GM12878 (cell line): ENCODE results near the gene SF3A1. TPM values are rescaled to one million over a fixed set of nuclear protein-coding genes. Genes with fewer than 3 reads are reported as not detected.
A peak's percentile ranks its signal among the peaks of the same experiment; 100 is the strongest.

Experiments
- BCL11A ChIP-seq: IDR thresholded peaks from 2 replicates; pipeline ENCODE4 v1.6.1; 2011; ENCODE audit warnings: low read depth, low read length
- BCLAF1 ChIP-seq: fragments of 450-650 bp; IDR thresholded peaks from 2 replicates; pipeline ENCODE4 v1.6.1; 2017; ENCODE audit warnings: antibody characterized with exemption, mild to moderate bottlenecking, moderate library complexity
- BRCA1 ChIP-seq: IDR thresholded peaks from 2 replicates; pipeline ENCODE4 v1.6.1; 2011; ENCODE audit warnings: low read depth, low read length, improper control_type of control experiment
- CBFB ChIP-seq: IDR thresholded peaks from 2 replicates; pipeline ENCODE4 v1.6.1; 2016; ENCODE audit warnings: antibody characterized with exemption, low read depth
- CBX3 ChIP-seq: fragments of 200-600 bp; sonication (generic); IDR thresholded peaks from 2 replicates; pipeline ENCODE4 v1.6.1; 2016; ENCODE audit warnings: low read depth, borderline replicate concordance
- CEBPB ChIP-seq, 2 experiments: fragments of 150-350 bp in 1 of 2; IDR thresholded peaks; 2 replicates each; pipeline ENCODE4 v1.6.1; 2012 to 2014; ENCODE audit warnings: low read depth in 2 of 2, low read length in 2 of 2, borderline replicate concordance in 1 of 2, inconsistent platforms in 1 of 2
- DPF2 ChIP-seq: fragments of 450-650 bp; IDR thresholded peaks from 2 replicates; pipeline ENCODE4 v1.6.1; 2017; ENCODE audit warnings: mild to moderate bottlenecking
- ESRRA ChIP-seq: IDR thresholded peaks from 2 replicates; pipeline ENCODE4 v1.6.1; 2012; ENCODE audit warnings: mild to moderate bottlenecking, low read length, improper control_type of control experiment
- FOS ChIP-seq: IDR thresholded peaks from 3 replicates; pipeline ENCODE4 v1.6.1; 2011; ENCODE audit warnings: borderline replicate concordance; ENCODE audit not compliant: insufficient read length; ENCODE audit errors: extremely low read depth
- HCFC1 ChIP-seq: fragments of 150-350 bp; IDR thresholded peaks from 2 replicates; pipeline ENCODE4 v1.6.1; 2014; ENCODE audit warnings: low read length
- MXI1 ChIP-seq: fragments of 150-350 bp; IDR thresholded peaks from 2 replicates; pipeline ENCODE4 v1.6.1; 2011; ENCODE audit warnings: low read depth, mild to moderate bottlenecking, inconsistent platforms, low read length, improper control_type of control experiment
- NFIC ChIP-seq: IDR thresholded peaks from 2 replicates; pipeline ENCODE4 v1.6.1; 2012; ENCODE audit warnings: low read depth, mild to moderate bottlenecking, inconsistent platforms, low read length, moderate library complexity
- SMAD1 ChIP-seq: fragments of 450-650 bp; IDR thresholded peaks from 2 replicates; pipeline ENCODE4 v1.6.1; 2018; ENCODE audit warnings: mild to moderate bottlenecking, low read depth; ENCODE audit not compliant: partially characterized antibody
- TARDBP ChIP-seq: IDR thresholded peaks from 2 replicates; pipeline ENCODE4 v1.6.1; 2016; ENCODE audit warnings: borderline replicate concordance
- TBL1XR1 ChIP-seq: IDR thresholded peaks from 2 replicates; pipeline ENCODE4 v1.6.1; 2012; ENCODE audit warnings: low read depth, low read length, improper control_type of control experiment
- ZBED1 ChIP-seq: IDR thresholded peaks from 2 replicates; pipeline ENCODE4 v1.6.1; 2016; ENCODE audit warnings: borderline replicate concordance
- ZSCAN29 ChIP-seq: fragments of 450-650 bp; IDR thresholded peaks from 2 replicates; pipeline ENCODE4 v1.6.1; 2017; ENCODE audit warnings: mild to moderate bottlenecking, moderate library complexity
- polyA plus RNA-seq, 11 experiments: library from polyadenylated mRNA; depleted of rRNA in 4 of 11; unstranded in 6 of 11; stranded (reverse) in 5 of 11; fragments of >200 nt; fragmentation: Nextera tagmentation in 4 of 11; fragmentation: Illumina TruSeq in 1 of 11; extraction: Ambion mirVana in 4 of 11; extraction: Trizol in 1 of 11; gene quantifications; 1 replicate in 1 of 11; 2 replicates in 10 of 11; pipeline versions ENCODE4 v1.2.1 to v1.2.3, GENCODE V29; 2011 to 2016; ENCODE audit warnings: inconsistent platforms in 2 of 11, missing spikeins in 2 of 11, low read depth in 1 of 11
- total RNA-seq, 4 experiments: library from RNA; depleted of rRNA in 3 of 4; stranded (reverse); fragments of >200 nt in 3 of 4; fragmentation: Illumina TruSeq in 1 of 4; extraction: Trizol in 1 of 4; gene quantifications; 2 replicates each; pipeline versions ENCODE4 v1.2.1 to v1.2.3, GENCODE V29; 2013 to 2021
- TF ChIP-seq, protein P1 (sequence below): fragments of 450-650 bp; IDR thresholded peaks from 2 replicates; pipeline ENCODE4 v1.6.1; 2016; ENCODE audit warnings: mild to moderate bottlenecking, moderate library complexity, borderline replicate concordance
- TF ChIP-seq, protein P2 (sequence below), 3 experiments: IDR thresholded peaks in 2 of 3; conservative IDR thresholded peaks in 1 of 3; 2 replicates each; pipeline ENCODE4 v1.5.1; 2011; ENCODE audit warnings: low read depth in 3 of 3, low read length in 3 of 3, mild to moderate bottlenecking in 3 of 3, control low read depth in 2 of 3, moderate library complexity in 2 of 3, inconsistent platforms in 1 of 3, mixed read lengths in 1 of 3; ENCODE audit not compliant: control insufficient read depth in 2 of 3, insufficient read depth in 1 of 3; ENCODE audit errors: extremely low read depth in 1 of 3
- TF ChIP-seq, protein P3 (sequence below): fragments of 450-650 bp; IDR thresholded peaks from 2 replicates; pipeline ENCODE4 v1.6.1; 2017; ENCODE audit warnings: mild to moderate bottlenecking, low read depth, inconsistent platforms; ENCODE audit not compliant: poor library complexity, severe bottlenecking

SF3A1 gene
- total and polyA plus RNA-seq, 10 of the 15 experiments (the other 5 are each of a cell fraction or from before 2014, with no cell fraction given), result 10.4 to 239 (median 46.0) TPM

DNA sequence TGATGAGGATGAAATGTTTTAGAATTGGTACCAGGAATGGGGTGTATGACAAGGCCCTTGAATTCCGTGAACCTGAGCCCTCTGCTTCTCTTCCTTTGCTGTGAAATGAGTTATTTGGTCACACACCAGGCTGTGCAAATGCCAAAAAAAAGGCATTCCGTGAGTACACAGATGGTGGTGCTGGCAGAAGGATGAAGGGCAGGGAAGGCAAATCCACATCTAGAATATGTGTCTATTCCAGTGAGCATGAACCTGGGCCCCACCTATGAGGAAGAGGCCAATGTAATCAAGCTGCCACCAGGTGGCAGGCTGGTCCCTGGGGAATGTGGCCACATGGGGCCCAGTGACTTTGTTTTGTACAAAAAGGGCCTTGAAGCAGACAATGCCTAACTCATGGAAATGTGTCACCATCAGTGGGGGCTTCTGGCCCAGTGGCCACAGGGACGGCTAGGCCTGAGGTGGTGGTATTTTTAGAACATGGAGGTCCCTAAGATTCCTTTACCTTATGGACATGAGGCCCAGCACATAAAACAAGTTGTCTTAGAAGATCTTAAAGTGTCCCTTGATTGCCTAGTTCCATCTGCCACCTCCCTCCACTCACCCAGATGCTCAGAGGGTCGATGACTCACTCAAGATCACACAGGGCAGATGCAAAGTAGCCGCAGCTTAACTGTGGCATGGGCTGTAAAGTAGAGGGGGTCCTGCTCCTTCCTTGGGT, 34.4 kb upstream of the SF3A1 start (continued):
- TF ChIP-seq MXI1, result no peak; the same call in 1 of the 2 replicates
- TF ChIP-seq TARDBP, result no peak
- TF ChIP-seq, protein P1, sequence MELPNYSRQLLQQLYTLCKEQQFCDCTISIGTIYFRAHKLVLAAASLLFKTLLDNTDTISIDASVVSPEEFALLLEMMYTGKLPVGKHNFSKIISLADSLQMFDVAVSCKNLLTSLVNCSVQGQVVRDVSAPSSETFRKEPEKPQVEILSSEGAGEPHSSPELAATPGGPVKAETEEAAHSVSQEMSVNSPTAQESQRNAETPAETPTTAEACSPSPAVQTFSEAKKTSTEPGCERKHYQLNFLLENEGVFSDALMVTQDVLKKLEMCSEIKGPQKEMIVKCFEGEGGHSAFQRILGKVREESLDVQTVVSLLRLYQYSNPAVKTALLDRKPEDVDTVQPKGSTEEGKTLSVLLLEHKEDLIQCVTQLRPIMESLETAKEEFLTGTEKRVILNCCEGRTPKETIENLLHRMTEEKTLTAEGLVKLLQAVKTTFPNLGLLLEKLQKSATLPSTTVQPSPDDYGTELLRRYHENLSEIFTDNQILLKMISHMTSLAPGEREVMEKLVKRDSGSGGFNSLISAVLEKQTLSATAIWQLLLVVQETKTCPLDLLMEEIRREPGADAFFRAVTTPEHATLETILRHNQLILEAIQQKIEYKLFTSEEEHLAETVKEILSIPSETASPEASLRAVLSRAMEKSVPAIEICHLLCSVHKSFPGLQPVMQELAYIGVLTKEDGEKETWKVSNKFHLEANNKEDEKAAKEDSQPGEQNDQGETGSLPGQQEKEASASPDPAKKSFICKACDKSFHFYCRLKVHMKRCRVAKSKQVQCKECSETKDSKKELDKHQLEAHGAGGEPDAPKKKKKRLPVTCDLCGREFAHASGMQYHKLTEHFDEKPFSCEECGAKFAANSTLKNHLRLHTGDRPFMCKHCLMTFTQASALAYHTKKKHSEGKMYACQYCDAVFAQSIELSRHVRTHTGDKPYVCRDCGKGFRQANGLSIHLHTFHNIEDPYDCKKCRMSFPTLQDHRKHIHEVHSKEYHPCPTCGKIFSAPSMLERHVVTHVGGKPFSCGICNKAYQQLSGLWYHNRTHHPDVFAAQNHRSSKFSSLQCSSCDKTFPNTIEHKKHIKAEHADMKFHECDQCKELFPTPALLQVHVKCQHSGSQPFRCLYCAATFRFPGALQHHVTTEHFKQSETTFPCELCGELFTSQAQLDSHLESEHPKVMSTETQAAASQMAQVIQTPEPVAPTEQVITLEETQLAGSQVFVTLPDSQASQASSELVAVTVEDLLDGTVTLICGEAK, result no peak
- TF ChIP-seq NFIC, result no peak
- TF ChIP-seq CBX3, result no peak
- TF ChIP-seq BCL11A, result peak; percentile 27; the same call in 1 of the 2 replicates
- TF ChIP-seq, protein P2, sequence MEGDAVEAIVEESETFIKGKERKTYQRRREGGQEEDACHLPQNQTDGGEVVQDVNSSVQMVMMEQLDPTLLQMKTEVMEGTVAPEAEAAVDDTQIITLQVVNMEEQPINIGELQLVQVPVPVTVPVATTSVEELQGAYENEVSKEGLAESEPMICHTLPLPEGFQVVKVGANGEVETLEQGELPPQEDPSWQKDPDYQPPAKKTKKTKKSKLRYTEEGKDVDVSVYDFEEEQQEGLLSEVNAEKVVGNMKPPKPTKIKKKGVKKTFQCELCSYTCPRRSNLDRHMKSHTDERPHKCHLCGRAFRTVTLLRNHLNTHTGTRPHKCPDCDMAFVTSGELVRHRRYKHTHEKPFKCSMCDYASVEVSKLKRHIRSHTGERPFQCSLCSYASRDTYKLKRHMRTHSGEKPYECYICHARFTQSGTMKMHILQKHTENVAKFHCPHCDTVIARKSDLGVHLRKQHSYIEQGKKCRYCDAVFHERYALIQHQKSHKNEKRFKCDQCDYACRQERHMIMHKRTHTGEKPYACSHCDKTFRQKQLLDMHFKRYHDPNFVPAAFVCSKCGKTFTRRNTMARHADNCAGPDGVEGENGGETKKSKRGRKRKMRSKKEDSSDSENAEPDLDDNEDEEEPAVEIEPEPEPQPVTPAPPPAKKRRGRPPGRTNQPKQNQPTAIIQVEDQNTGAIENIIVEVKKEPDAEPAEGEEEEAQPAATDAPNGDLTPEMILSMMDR (IDR thresholded peaks at IDR 0.05 in 2 of 3, conservative IDR thresholded peaks at IDR 0.05 in 1 of 3; ENCODE audit: control insufficient read depth in 2 of 3, extremely low read depth in 1 of 3, insufficient read depth in 1 of 3, low read depth in 3 of 3, low read length in 3 of 3), result peak; percentile 82 to 93 (median 90)
- no peak for TF ChIP-seq HCFC1
- 0 out of 2 replicates have a peak, but pooled peaks have one; percentile 21 for TF ChIP-seq DPF2
- no peak for TF ChIP-seq ZSCAN29
- no peak for TF ChIP-seq CBFB
- TF ChIP-seq SMAD1, result no peak
- TF ChIP-seq BCLAF1, result no peak
- TF ChIP-seq, protein P3, sequence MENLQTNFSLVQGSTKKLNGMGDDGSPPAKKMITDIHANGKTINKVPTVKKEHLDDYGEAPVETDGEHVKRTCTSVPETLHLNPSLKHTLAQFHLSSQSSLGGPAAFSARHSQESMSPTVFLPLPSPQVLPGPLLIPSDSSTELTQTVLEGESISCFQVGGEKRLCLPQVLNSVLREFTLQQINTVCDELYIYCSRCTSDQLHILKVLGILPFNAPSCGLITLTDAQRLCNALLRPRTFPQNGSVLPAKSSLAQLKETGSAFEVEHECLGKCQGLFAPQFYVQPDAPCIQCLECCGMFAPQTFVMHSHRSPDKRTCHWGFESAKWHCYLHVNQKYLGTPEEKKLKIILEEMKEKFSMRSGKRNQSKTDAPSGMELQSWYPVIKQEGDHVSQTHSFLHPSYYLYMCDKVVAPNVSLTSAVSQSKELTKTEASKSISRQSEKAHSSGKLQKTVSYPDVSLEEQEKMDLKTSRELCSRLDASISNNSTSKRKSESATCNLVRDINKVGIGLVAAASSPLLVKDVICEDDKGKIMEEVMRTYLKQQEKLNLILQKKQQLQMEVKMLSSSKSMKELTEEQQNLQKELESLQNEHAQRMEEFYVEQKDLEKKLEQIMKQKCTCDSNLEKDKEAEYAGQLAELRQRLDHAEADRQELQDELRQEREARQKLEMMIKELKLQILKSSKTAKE, result no peak
- no peak for TF ChIP-seq TBL1XR1
- no peak for TF ChIP-seq ESRRA
- TF ChIP-seq CEBPB (IDR thresholded peaks at IDR 0.05; ENCODE audit: borderline replicate concordance in 1 of 2, low read depth in 2 of 2, low read length in 2 of 2), result no peak
- no peak for TF ChIP-seq ZBED1
- TF ChIP-seq BRCA1, result no peak
- TF ChIP-seq FOS, result no peak
